ENCODE data around the gene C5orf46. TPM values are rescaled to one million over a fixed set of nuclear protein-coding genes. Genes with fewer than 3 reads are reported as not detected.
A peak's percentile ranks its signal among the peaks of the same experiment; 100 is the strongest.

C5orf46 gene
- total RNA-seq, 1 donor: not detected

DNA sequence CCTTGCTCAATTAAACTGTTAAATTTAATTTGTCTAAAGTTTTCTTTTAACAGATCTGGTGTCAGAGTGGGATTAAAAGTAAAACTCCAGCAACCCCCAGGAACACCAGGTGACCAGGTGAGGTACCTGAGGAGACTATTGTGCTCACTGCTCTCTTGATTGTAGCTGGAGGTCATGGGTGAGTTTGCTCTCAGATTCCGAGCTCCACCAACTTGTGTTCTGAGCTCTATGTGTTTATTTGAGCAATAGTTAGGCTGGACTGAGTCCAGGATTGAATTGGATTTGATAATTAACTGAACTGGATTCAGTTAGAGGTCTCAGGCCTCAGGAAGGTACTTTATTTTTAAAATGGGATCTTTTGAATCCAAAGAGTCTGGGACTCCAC, 45.7 kb downstream of the C5orf46 start:
- no peaks in the 10 kb centered on the region for H3K9me3 ChIP-seq (ENCODE audit: low read depth, low read length)
- no peak overlapping the region for H3K4me3 ChIP-seq (ENCODE audit: insufficient read depth, low read length)
- H3K36me3 ChIP-seq (ENCODE audit: insufficient read depth, low read length): no peaks in the 10 kb centered on the region
- no peaks in the 10 kb centered on the region for H4K20me1 ChIP-seq (ENCODE audit: insufficient read depth, low read length)
- H2AFZ ChIP-seq (ENCODE audit: low read length): no peak overlapping the region
- H3K27ac ChIP-seq (ENCODE audit: low read depth, low read length): no peak overlapping the region
- no peak for TF ChIP-seq CTCF (IDR thresholded peaks at IDR 0.05; ENCODE audit: extremely low read depth, low read depth, low read length)
- no peaks in the 10 kb centered on the region for H3K27me3 ChIP-seq (ENCODE audit: insufficient read depth, low read length)
- no peak overlapping the region for H3K4me2 ChIP-seq (ENCODE audit: insufficient read depth, low read length)
- no peaks in the 10 kb centered on the region for H3K4me1 ChIP-seq (ENCODE audit: insufficient read depth, low read length)
- DNase-seq (ENCODE audit: insufficient read length, low spot score, missing footprints): no peak
- H3K79me2 ChIP-seq (ENCODE audit: insufficient read depth, low read length): no peaks in the 10 kb centered on the region

DNA sequence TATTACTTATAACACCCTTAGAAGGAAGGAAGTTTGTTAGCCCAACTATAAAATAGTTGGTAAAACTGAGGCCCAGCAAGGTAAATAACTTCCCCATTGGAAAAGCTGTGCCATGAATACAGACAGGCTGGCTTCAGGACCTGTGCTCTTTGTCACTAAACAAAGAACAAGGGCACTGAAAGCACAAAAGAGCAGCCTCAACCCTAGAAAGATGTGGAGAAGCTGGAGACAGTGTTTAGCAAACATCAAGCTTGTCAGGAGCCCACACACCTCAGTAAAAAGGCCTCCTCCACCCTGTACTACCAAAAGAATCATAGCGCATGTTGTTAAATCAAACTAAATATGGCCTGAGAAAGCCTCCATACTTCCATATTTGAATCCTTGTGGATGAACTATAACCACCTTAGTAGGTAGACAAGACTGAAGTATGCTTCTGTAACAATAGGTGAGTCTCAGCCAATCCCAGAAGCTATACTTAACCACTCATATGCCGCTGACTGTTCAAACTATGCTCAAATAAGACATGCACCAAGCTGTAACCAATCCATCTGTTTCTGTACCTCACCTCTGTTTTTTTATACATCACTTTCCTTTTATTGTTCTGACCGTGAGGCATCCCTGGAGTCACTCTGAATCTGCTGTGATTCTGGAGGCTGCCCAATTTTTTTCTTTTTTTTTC, 46.2 kb downstream of the C5orf46 start:
- TF ChIP-seq CTCF (IDR thresholded peaks at IDR 0.05; ENCODE audit: extremely low read depth, low read depth, low read length): no peak
- H3K4me3 ChIP-seq (ENCODE audit: insufficient read depth, low read length): no peak overlapping the region
- H3K27me3 ChIP-seq (ENCODE audit: insufficient read depth, low read length): no peaks in the 10 kb centered on the region
- H3K9me3 ChIP-seq (ENCODE audit: low read depth, low read length): no peaks in the 10 kb centered on the region
- no peaks in the 10 kb centered on the region for H4K20me1 ChIP-seq (ENCODE audit: insufficient read depth, low read length)
- DNase-seq (ENCODE audit: insufficient read length, low spot score, missing footprints): no peak
- H3K79me2 ChIP-seq (ENCODE audit: insufficient read depth, low read length): no peaks in the 10 kb centered on the region
- H2AFZ ChIP-seq (ENCODE audit: low read length): no peak overlapping the region
- no peak overlapping the region for H3K27ac ChIP-seq (ENCODE audit: low read depth, low read length)
- no peaks in the 10 kb centered on the region for H3K4me1 ChIP-seq (ENCODE audit: insufficient read depth, low read length)
- no peaks in the 10 kb centered on the region for H3K36me3 ChIP-seq (ENCODE audit: insufficient read depth, low read length)
- H3K4me2 ChIP-seq (ENCODE audit: insufficient read depth, low read length): no peak overlapping the region

- Histone ChIP-seq H4K20me1 (ENCODE audit: insufficient read depth, low read length) (no peaks in the 10 kb centered on the region), H3K4me2 (ENCODE audit: insufficient read depth, low read length) (no peak overlapping the region), H2AFZ (ENCODE audit: low read length) (no peak overlapping the region), H3K9me3 (ENCODE audit: low read depth, low read length) (no peaks in the 10 kb centered on the region), H3K27me3 (ENCODE audit: insufficient read depth, low read length) (no peaks in the 10 kb centered on the region), H3K79me2 (ENCODE audit: insufficient read depth, low read length) (no peaks in the 10 kb centered on the region), H3K36me3 (ENCODE audit: insufficient read depth, low read length) (no peaks in the 10 kb centered on the region), H3K4me3 (ENCODE audit: insufficient read depth, low read length) (no peak overlapping the region), H3K27ac (ENCODE audit: low read depth, low read length) (no peak overlapping the region), H3K4me1 (ENCODE audit: insufficient read depth, low read length) (no peaks in the 10 kb centered on the region)
- no peak for TF ChIP-seq CTCF (IDR thresholded peaks at IDR 0.05; ENCODE audit: extremely low read depth, low read depth, low read length)
- DNase-seq (ENCODE audit: insufficient read length, low spot score, missing footprints): no peak
These were observed 47.8 kb downstream of the C5orf46 start for GRCh38 chr5:147858565-147858964.

GRCh38 chr5:147857302-147858129, 48.8 kb downstream of the C5orf46 start:
- Histone ChIP-seq H3K27me3 (ENCODE audit: insufficient read depth, low read length) (no peaks in the 10 kb centered on the region), H3K36me3 (ENCODE audit: insufficient read depth, low read length) (no peaks in the 10 kb centered on the region), H3K4me2 (ENCODE audit: insufficient read depth, low read length) (no peak overlapping the region), H3K9me3 (ENCODE audit: low read depth, low read length) (no peaks in the 10 kb centered on the region), H3K4me3 (ENCODE audit: insufficient read depth, low read length) (no peak overlapping the region), H3K27ac (ENCODE audit: low read depth, low read length) (no peak overlapping the region), H4K20me1 (ENCODE audit: insufficient read depth, low read length) (no peaks in the 10 kb centered on the region), H3K79me2 (ENCODE audit: insufficient read depth, low read length) (no peaks in the 10 kb centered on the region), H3K4me1 (ENCODE audit: insufficient read depth, low read length) (no peaks in the 10 kb centered on the region), H2AFZ (ENCODE audit: low read length) (no peak overlapping the region)
- DNase-seq (ENCODE audit: insufficient read length, low spot score, missing footprints): no peak
- TF ChIP-seq CTCF (IDR thresholded peaks at IDR 0.05; ENCODE audit: extremely low read depth, low read depth, low read length): peak; percentile 85
